GM19328 (cell line): Measurements from ENCODE around the gene CEACAM16.

ENCODE experiments used
- ATAC-seq: cut with Tn5 transposase; IDR thresholded peaks from one replicate; pipeline ENCODE4 v1.9.1; 2021; ENCODE audit warnings: mild to moderate bottlenecking, moderate library complexity; ENCODE audit not compliant: unreplicated experiment

The CEACAM16 gene

GRCh38 chr19:44744871-44745332, 46.0 kb downstream of the CEACAM16 start:
- no peak for ATAC-seq

- no peak for ATAC-seq
These were observed 46.4 kb downstream of the CEACAM16 start for GRCh38 chr19:44745341-44745831.

DNA sequence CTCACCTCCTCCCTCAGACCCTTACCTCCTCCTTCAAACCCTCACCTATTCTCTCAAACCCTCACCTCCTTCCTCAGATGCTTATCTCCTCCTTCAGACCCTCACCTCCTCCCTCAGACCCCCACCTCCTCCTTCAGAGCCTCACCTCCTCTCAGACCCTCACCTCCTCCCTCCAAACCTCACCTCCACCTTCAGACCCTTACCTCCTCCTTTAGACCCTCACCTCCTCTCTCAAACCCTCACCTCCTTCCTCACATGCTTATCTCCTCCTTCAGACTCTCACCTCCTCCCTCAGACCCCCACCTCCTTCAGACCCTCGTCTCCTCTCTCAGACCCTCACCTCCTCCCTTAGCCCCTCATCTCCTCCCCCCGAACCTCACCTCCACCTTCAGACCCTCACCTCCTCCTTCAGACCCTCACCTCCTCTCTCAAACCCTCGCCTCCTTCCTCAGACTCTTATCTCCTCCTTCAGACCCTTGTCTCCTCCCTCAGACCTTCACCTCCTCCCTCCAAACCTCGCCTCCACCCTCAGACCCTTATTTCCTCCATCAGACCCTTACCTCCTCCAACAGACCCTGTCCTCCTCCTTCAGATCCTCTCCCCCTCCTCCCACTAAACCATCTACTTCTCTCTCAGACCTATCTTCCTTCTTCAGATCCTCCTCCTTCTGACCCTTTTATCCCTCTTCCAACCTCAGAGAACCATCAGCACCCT, 47.1 kb downstream of the CEACAM16 start:
- ATAC-seq = no peak

- ATAC-seq = no peak
These were observed 47.6 kb downstream of the CEACAM16 start for GRCh38 chr19:44746616-44746945.

GRCh38 chr19:44746946-44747738, 48.2 kb downstream of the CEACAM16 start:
- ATAC-seq = no peak

DNA sequence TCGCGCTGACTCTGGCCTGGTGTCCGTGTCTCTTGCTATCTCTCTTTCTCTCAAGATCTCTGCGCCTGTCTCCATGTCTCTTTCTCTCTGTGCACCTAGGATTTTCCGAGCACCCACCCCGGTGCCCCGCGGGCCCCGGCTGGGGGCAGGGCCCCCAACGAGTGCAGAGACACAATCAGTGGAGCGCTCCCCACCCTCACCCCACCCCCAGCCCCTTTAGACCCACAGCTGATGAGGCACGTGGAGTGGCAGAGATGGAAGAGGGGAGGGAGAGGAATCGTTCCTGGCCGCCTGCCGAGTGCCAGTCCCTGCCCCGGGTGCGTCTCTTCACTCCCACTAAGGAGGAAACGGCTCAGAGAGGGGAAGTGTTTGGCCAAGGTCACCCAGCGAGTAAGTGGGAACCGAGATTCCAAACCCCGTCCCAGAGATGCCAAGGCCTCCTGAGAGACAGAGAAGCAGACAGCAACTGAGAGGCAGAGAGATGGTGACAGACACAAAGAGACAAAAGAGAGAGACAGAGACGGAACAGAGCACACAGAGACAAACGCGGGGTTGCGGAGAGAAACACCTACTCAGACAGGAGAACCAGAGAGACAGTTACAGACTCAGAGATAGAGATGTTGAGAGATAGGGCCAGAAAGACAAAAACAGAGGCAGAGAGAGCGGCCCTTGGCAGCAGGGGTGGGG, 48.9 kb downstream of the CEACAM16 start:
- no peak for ATAC-seq

GRCh38 chr19:44748426-44749254, 49.7 kb downstream of the CEACAM16 start, which contains the start of gene BCL3:
TSS of gene BCL3 (plus strand) at chr19:44748708. CDS start at chr19:44748791, 83 bp downstream.
- no peak for ATAC-seq

DNA sequence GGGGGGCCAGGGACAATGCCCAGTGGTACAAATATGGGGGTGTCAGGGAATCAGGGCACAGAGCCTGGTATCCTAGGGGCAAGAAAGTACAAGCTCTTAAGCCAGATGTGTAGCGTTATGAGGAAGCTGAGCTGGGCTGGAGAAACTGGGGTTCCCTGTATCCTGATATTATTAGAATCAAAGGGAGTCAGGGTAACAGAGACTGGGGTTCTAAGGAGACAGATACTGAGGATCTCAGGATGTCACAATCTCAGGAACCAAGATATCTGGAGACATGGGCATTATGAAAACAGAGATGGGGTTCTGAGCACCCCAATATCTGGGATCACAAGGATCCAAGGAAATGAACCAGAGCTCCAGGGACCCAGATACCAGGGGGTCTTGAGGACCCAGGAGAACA, 50.3 kb downstream of the CEACAM16 start:
- ATAC-seq = no peak

GRCh38 chr19:44749994-44750393, 51.0 kb downstream of the CEACAM16 start:
- ATAC-seq = no peak

DNA sequence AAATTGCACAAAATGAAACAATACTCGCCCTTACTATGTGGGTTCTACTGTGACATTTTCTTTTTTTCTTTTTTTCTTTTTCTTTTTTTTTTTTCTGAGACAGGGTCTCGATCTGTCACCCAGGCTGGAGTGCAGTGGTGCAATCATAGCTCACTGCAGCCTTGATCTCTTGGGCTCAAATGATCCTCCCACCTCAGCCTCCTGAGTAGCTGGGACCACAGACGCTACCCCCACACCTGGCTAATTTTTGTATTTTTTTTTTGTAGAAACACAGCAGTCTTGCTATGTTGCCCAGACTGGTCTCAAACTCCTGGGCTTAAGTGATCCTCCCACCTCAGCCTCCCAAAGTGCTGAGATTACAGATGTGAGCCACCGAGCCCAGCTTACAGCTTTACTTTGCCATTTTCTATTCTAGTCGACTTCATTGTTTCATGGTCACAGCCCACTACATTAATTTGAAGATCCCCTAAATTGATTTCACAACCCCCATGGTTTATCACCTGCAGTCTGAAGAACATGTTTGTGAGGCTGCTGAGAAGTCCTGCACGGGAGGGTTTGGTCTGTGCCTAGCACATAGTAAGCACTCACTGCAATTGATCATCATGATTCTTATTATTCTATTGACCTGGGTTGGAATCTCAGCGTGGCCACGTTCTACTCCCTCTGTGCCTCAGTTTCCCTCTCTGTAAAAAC, 53.3 kb downstream of the CEACAM16 start:
- no peak for ATAC-seq

GRCh38 chr19:44752816-44753625, 54.1 kb downstream of the CEACAM16 start:
- ATAC-seq = peak; percentile 76

- no peak for ATAC-seq
These were observed 54.6 kb downstream of the CEACAM16 start for GRCh38 chr19:44753626-44753931.

- no peak for ATAC-seq
These were observed 55.2 kb downstream of the CEACAM16 start for GRCh38 chr19:44753932-44754749.

DNA sequence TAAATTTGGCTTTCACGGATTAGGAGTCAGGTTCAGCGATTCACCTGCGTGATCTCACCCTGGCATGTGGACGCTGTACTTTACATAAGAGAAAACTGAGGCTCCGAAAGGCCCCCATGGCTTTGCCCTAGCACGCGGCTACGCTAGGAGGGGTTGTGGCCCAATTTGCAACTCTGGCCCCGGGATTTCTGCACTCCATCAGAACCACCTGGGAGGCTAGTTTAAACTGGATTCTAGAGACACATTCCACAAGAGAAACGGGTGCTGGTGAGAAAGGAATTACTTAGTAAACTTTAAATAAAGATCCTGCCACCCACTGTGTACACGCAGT, 55.8 kb downstream of the CEACAM16 start:
- ATAC-seq = no peak

- no peak for ATAC-seq
These were observed 56.3 kb downstream of the CEACAM16 start for GRCh38 chr19:44755219-44755618.

- no peak for ATAC-seq
These were observed 57.2 kb downstream of the CEACAM16 start for GRCh38 chr19:44756089-44756562.

- ATAC-seq = no peak
These were observed 58.2 kb downstream of the CEACAM16 start for GRCh38 chr19:44757057-44757734.
